Astrocyte of the cerebellum (primary cell): Measurements from ENCODE around the gene INO80E.

ENCODE experiments used
- DNase-seq: peaks from one replicate; pipeline ENCODE4 v3.0.0-alpha.2; 2011; ENCODE audit warnings: low read depth
- H3K4me3 ChIP-seq: 2 replicates; pipeline ENCODE4 v1.5.1; 2011; ENCODE audit warnings: mild to moderate bottlenecking, low read depth, low read length, moderate library complexity
- CTCF ChIP-seq: IDR thresholded peaks from 2 replicates; pipeline ENCODE4 v1.5.1; 2012; ENCODE audit warnings: low read length, low read depth, moderate library complexity, mild to moderate bottlenecking; ENCODE audit errors: missing control alignments
- in situ Hi-C: cut with HindIII; loops from 2 replicates; pipeline ENCODE4 v1.10.0; 2017; ENCODE audit warnings: low sequenced_read_pairs

Gene INO80E

DNA sequence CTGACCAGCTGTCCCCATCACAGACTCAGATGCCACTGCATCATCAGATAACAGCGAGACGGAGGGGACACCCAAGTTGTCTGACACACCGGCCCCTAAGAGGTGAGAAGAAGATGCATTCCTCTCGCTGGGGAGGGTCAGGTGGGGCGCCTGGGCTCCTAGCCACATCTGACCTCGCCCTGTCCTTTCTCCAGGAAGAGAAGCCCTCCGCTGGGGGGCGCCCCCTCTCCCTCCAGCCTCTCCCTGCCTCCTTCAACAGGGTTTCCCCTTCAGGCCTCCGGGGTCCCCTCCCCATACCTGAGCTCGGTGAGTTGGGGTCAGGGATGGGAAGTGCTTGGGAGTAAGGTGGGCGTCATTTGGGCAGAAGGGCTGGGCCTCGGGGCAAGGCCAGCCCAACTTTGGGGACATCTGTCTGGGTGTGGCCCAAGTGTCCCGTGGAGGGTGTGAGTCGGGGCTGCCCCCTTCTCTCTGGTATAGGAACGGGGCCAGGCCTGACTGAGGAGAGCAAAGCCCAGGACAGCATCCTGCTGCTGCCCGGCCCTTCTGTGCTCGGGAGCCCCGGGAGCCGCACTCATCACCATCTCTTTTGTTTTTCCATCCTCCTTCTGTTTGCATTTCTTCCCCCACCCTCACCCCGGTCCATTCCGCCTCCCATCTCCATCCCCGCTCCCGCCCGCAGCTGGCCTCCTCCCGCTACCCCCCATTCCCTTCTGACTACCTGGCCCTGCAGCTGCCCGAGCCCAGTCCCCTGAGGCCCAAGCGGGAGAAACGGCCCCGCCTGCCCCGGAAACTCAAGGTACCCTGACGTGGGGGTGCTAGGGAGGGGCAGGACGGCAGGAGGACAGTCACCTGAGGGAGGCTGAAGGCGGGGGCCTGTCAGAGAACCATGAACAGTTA lies 4.9 kb downstream of the INO80E start:
- DNase-seq = no peak
- no peak overlapping the region for H3K4me3 ChIP-seq
- in situ Hi-C loops = no loop called here
- no peak for TF ChIP-seq CTCF

DNA sequence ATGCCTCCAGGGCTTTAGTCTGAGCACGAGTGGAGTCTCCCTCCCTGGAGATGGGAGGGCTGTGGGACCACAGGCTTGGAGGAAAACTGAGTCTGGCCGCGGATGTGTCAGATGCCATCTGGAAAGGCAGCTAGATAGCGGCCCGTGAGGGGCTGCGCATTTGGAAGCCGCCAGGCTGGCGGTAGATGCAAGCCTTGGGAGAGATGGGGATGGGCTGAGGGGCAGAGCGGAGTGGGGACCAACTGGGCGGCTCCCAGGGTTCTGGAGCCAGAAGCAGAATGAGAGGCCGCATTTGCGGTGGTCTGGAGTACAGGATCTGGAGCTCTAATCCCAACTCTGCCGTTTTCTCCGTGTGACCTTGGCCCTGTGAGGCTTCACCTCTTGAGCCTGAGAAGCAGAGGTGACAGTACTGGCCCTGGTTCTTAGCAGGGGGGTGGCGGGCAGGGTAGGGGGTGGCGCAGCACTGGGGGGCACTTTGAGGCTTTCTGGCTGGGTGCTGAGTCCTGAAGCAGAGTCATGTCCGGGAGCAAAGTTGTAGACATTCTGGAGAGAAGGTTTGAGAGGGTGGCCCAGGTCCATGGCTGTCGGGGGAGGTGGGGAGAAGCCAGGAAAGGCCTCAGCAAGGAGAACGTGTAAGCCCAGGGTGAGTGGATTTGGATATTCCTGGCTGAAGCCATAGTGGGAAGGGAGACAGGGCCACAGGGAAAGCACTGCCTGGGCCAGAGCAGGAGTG lies 6.7 kb downstream of the INO80E start:
- in situ Hi-C loops = no loop called here
- TF ChIP-seq CTCF = no peak
- no peak for DNase-seq
- no peak overlapping the region for H3K4me3 ChIP-seq

DNA sequence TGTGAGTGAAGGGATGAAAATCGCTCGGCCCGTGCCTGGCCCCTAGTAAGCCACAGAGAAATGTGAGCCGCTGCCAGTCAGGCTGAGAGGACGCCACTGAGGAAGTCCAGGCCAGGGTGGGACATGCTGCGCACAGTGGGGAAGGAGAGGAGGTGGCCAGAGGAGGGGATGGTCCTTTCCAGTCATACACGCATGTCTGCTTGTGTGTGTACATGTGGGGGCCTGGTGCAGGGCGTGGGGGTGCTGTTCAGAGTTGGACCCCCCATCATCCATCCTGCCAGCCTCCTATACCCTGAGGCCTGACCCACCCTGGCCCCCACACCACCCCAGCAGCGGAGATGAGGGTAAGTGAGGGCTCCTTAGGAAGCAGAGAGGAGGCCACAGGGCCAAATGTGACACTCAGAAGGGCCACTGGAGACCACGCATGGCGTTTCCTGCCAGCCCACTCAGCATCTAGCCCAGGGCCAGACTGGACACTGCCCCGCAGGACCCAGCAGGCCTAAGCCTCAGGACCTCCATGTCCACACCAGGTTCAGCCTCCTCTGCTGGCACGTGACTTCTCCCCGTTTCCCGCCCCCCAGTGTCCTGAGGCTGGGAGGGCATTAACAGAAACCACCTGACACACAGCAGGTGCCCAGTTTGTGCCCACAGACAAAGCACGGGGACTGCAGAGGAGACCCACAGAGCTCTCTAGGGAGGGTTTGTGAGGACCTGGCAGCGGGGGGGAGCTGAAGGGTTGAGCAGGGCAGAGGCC lies 7.8 kb downstream of the INO80E start:
- in situ Hi-C loops = no loop called here

DNA sequence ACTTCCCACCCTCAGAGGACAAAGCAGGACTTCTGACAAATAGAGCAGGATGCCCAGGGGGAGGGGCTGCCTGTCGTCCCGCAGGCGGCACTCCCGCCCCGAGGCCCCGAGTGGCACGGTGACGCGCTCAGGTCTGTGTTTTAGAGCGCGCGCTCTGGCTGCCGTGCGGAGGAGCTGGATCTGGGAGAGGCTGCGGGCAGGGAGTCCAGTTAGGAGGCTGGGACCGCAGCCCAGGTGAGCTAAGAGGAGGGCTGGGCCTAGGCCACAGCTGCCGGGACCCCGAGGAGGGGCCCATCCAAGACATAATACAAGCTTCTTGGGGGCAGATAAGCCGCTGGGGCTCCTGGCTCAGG lies 8.4 kb downstream of the INO80E start:
- TF ChIP-seq CTCF = no peak
- no peak overlapping the region for H3K4me3 ChIP-seq
- no peak for DNase-seq
- in situ Hi-C loops = no loop called here

More for the DNA sequence above, 7.8 kb downstream of the INO80E start:
- DNase-seq = no peak
- no peak for TF ChIP-seq CTCF
- H3K4me3 ChIP-seq = no peak overlapping the region

- no peak for DNase-seq
- in situ Hi-C loops = no loop called here
- no peak for TF ChIP-seq CTCF
- H3K4me3 ChIP-seq = no peak overlapping the region
Observed at GRCh38 chr16:30004811-30005242, 8.8 kb downstream of the INO80E start.

DNA sequence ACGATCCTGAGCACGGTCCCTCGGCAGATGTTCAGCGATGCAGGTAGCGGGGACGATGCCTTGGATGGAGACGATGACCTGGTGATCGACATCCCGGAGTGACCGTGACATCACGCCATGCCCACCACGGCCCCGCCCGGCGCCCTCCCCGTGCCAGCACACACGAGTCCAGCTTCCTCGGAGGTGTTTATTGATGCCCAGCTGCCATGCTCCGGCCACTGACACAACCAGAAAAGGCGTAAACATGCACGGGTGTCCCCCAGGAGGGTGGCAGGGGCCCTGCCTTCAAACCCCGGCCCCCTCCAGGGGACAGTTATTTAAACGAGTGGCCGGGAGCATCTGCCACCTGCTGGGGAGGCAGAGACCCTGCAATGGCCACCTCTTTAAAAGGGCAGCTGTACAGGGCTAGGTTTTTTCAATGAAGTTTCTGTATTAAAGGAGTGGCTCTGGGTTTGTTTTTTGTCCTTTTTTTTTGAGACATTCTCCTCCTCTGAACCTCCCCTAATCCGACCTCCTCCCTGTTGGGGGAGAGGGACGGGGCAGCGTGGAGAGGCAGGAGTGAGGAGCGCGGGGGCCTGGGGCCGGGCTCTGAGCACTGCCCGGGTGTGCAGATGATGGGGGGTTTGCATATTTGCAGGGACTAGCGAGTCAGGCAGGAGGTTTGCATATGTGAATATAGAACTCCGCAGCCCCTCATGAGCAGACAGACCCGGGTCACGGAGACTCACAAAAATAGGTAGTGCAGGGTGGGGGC lies 9.5 kb downstream of the INO80E start:
- DNase-seq = no peak
- TF ChIP-seq CTCF = peak; percentile 93
- no peak overlapping the region for H3K4me3 ChIP-seq
- in situ Hi-C loops = no loop called here
